Psoas muscle (tissue), 8 donors: ENCODE results near the gene FADS2. TPM values are rescaled to one million over a fixed set of nuclear protein-coding genes. Genes with fewer than 3 reads are reported as not detected.
A peak's percentile ranks its signal among the peaks of the same experiment; 100 is the strongest.

ENCODE experiments used
- ATAC-seq, 4 donors: fragments of 200-7000 bp; cut with Tn5 transposase; one replicate each; pipeline ENCODE4 v1.9.1; 2020; ENCODE audit warnings: moderate library complexity in 3 of 4, mild to moderate bottlenecking in 2 of 4
- DNase-seq, 2 donors: peaks; one replicate each; pipeline ENCODE4 v3.0.0-alpha.2; 2020
- H3K27ac ChIP-seq: fragments of 200-600 bp; one replicate; pipeline ENCODE4 v1.8.0; 2022
- H3K27me3 ChIP-seq, 3 donors: fragments of 200-600 bp in 1 of 3; one replicate each; pipeline versions ENCODE4 v1.6.1 to v1.8.0; 2013 to 2022; ENCODE audit warnings: low read length in 2 of 3, mild to moderate bottlenecking in 2 of 3, moderate library complexity in 1 of 3; ENCODE audit not compliant: insufficient read depth in 3 of 3
- H3K36me3 ChIP-seq, 2 donors: fragments of 200-600 bp in 1 of 2; one replicate each; pipeline versions ENCODE4 v1.6.1 to v1.8.0; 2013 to 2022; ENCODE audit warnings: low read depth in 1 of 2, mild to moderate bottlenecking in 1 of 2, moderate library complexity in 1 of 2; ENCODE audit not compliant: insufficient read depth in 1 of 2
- H3K4me1 ChIP-seq: fragments of 200-600 bp; one replicate; pipeline ENCODE4 v1.8.0; 2022
- H3K4me3 ChIP-seq: fragments of 200-600 bp; one replicate; pipeline ENCODE4 v1.8.0; 2022; ENCODE audit warnings: mild to moderate bottlenecking
- H3K9me3 ChIP-seq: fragments of 200-600 bp; one replicate; pipeline ENCODE4 v1.8.0; 2022
- WGBS, 3 donors: extraction: QIAGEN DNeasy Blood & Tissue Kit; methylation state at CpG; one replicate each; pipeline versions ENCODE4 v1.1.6 to v1.1.7; 2013; 5-methylcytosine and 5-hydroxymethylcytosine counted together
- intact Hi-C, 2 donors: fragments of 100-400 bp; cut with DNase I; formaldehyde crosslinking; loops; one replicate each; pipeline versions ENCODE4 v1.11.0 to v1.14.2; 2022
- polyA plus RNA-seq, 3 donors: library from polyadenylated mRNA; stranded (reverse); fragments of 200-250 nt; gene quantifications; one replicate each; pipeline ENCODE4 v1.2.3, GENCODE V29; 2013
- total RNA-seq, 4 donors: library from RNA; stranded (reverse); fragmentation: NEBNext Ultra II Directional in 2 of 4; extraction: Animal tissue kit (Norgen Biotek cat#: 25700) in 2 of 4; gene quantifications; one replicate each; pipeline versions ENCODE4 v1.2.1 to v1.2.4, GENCODE V29; 2021 to 2023
- TF ChIP-seq, protein P1 (sequence below): fragments of 200-600 bp; IDR thresholded peaks from one replicate; pipeline ENCODE4 v1.8.0; 2022; ENCODE audit warnings: antibody characterized with exemption
- donor health status: healthy with polysubstance abuse.
- donor health status: DM: no; HTN: no; CAD: no; lungs with moderate emphysema.
- donor health status: Bipolar disorder and iron deficiency.
- donor health status: healthy.
- donor health status: DM: yes; HTN: yes; CAD: no.
- donor health status: DM: no; HTN: no; CAD: no.
- donor health status: DM: no; HTN: no; CAD: no.
- donor health status: DM: yes; HTN: yes; CAD: no.

FADS2 gene
- total and polyA plus RNA-seq, 7 donors: 2.2 to 8.4 (median 5.5) TPM

DNA sequence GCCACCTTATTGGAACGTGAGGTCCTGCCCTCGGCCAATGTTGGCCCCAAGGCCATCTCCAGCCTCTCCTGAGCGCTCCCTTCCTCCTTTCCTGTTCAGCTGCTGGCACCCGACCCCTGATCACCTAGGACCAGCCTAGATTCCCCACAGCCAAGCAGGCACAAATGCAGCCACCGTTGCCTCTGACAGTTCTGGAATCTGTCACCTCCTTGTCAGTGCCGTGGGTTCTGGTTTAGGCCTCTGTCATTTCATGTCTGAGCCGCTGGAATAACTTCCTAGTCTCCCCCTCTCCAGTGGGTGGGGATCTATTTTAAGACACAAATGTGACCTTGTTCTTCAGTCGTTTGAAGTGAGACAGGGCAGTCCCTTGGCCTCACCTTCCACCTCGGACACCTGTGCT lies 33.5 kb downstream of the FADS2 start:
- TF ChIP-seq, protein P1, sequence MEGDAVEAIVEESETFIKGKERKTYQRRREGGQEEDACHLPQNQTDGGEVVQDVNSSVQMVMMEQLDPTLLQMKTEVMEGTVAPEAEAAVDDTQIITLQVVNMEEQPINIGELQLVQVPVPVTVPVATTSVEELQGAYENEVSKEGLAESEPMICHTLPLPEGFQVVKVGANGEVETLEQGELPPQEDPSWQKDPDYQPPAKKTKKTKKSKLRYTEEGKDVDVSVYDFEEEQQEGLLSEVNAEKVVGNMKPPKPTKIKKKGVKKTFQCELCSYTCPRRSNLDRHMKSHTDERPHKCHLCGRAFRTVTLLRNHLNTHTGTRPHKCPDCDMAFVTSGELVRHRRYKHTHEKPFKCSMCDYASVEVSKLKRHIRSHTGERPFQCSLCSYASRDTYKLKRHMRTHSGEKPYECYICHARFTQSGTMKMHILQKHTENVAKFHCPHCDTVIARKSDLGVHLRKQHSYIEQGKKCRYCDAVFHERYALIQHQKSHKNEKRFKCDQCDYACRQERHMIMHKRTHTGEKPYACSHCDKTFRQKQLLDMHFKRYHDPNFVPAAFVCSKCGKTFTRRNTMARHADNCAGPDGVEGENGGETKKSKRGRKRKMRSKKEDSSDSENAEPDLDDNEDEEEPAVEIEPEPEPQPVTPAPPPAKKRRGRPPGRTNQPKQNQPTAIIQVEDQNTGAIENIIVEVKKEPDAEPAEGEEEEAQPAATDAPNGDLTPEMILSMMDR: no peak
- intact Hi-C loops: no loop called here
- DNase-seq (no peak), ATAC-seq (peak in 1 of 4 donors; percentile 19)
- 42 to 53% (median 48%) methylated on average over 9 of the region's 9 CpGs for WGBS, 3 donors
- Histone ChIP-seq H3K4me1 (no peaks in the 10 kb centered on the region), H3K9me3 (no peaks in the 10 kb centered on the region), H3K27me3 (no peaks in the 10 kb centered on the region), H3K4me3 (no peak overlapping the region), H3K36me3 (no peaks in the 10 kb centered on the region), H3K27ac (no peak overlapping the region)

DNA sequence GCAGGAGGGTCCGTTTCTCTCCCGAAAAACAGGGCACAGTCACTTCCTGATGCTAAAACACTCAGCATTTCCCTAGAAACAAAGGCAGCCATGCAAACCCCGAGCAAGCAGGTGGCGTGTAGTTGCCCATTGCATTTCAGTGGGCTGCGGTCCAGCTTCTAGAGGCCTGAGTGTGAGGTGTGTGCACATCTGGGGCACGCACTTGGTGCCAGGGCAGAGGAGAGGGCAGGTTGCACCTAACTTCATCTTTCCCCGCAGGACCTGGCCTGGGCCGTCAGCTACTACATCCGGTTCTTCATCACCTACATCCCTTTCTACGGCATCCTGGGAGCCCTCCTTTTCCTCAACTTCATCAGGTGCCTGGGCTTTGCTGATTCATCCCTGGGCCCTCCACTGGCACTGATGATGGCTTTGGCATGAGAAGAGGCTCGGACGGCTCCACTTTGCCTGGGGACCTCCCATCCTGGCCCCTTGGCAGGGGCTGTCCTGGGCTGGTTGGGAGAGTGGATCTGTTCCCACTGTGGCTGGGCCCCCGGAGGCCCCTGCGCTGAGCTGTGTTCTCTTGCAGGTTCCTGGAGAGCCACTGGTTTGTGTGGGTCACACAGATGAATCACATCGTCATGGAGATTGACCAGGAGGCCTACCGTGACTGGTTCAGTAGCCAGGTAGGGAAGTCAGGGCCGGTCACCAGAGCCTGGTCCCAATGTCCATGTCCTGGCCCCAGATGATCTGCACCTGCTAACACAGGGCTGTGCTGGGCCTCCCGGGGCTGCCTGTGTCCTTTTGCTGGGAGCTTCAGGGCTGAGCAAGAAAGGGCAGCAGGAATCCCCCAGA lies 34.8 kb downstream of the FADS2 start:
- no peak overlapping the region for H3K27ac ChIP-seq
- no peaks in the 10 kb centered on the region for H3K9me3 ChIP-seq
- no peaks in the 10 kb centered on the region for H3K36me3 ChIP-seq
- H3K4me1 ChIP-seq: no peaks in the 10 kb centered on the region
- ATAC-seq (no peak), DNase-seq (no peak)
- intact Hi-C loops: no loop called here
- no peaks in the 10 kb centered on the region for H3K27me3 ChIP-seq
- 88 to 92% (median 92%) methylated on average over 18 of the region's 18 CpGs for WGBS, 3 donors
- TF ChIP-seq, protein P1: no peak
- H3K4me3 ChIP-seq: no peak overlapping the region

DNA sequence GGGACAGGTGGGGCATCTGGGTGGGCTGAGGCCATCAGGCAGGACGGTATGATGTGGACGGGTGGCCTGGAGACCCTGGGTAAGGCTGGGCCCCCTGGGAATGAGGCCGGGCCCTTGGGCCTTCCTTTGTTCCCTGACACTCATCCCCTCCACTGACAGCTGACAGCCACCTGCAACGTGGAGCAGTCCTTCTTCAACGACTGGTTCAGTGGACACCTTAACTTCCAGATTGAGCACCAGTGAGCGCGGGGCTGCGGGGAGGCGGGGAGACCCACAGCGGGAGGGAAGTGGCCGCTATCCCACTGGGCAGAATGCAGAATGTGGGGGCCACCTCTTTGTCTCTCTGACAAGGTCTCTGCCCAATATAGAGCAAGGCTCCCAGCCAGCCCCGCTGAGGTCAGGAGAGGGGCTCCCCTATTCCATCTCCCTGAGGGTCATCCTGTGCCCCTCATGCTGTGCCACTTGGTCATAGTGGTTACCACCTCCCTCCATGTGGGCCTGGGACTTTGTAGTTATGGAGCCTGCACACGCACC lies 35.5 kb downstream of the FADS2 start:
- H3K27me3 ChIP-seq: no peaks in the 10 kb centered on the region
- TF ChIP-seq, protein P1: no peak
- no peaks in the 10 kb centered on the region for H3K36me3 ChIP-seq
- DNase-seq (no peak), ATAC-seq (no peak)
- H3K9me3 ChIP-seq: no peaks in the 10 kb centered on the region
- no peaks in the 10 kb centered on the region for H3K4me1 ChIP-seq
- no peak overlapping the region for H3K27ac ChIP-seq
- 86 to 94% (median 91%) methylated on average over 13 of the region's 13 CpGs for WGBS, 3 donors
- intact Hi-C loops: no loop called here
- no peak overlapping the region for H3K4me3 ChIP-seq

DNA sequence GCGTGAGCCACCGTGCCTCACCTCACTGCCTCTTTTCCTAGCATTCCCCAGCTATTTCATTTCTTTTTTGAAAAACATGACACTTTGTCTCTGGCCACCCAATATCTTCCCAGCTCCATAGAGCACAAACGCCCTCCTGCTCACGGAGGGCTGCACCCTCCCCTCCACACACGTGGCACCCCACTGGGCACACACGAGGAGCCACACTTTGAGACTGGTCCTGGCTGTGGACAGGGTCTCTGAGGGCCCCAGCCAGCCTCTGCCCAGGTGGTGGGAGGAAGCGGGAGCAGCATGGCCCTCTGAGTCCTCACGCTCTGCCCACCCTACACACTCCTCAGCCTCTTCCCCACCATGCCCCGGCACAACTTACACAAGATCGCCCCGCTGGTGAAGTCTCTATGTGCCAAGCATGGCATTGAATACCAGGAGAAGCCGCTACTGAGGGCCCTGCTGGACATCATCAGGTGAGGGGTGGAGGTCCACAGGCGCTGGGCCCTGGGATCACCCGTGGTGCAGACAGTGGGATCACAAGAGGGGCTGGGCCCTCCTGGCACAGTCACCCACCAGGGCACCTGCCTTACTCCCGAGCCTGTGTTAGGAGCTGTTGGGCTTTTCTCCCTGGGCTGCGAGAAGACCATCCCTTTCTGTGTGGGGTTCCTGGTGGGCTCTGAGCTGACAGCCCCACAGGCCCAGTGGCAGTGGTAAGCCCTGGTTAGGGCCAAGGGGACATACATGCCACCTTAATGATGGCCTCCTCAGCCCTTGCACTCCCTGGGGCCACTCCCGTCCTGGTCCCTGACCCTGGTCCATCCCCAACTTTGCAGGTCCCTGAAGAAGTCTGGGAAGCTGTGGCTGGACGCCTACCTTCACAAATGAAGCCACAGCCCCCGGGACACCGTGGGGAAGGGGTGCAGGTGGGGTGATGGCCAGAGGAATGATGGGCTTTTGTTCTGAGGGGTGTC lies 37.0 kb downstream of the FADS2 start:
- Histone ChIP-seq H3K27me3 (no peaks in the 10 kb centered on the region), H3K4me3 (no peak overlapping the region), H3K9me3 (no peaks in the 10 kb centered on the region), H3K4me1 (no peaks in the 10 kb centered on the region), H3K36me3 (no peaks in the 10 kb centered on the region), H3K27ac (no peak overlapping the region)
- TF ChIP-seq, protein P1: no peak
- 92 to 94% (median 93%) methylated on average over 20 of the region's 20 CpGs for WGBS, 3 donors
- ATAC-seq: no peak
- intact Hi-C loops: no loop called here
- DNase-seq: no peak
